ENCODE data around the gene AGAP1.

Gene AGAP1

DNA sequence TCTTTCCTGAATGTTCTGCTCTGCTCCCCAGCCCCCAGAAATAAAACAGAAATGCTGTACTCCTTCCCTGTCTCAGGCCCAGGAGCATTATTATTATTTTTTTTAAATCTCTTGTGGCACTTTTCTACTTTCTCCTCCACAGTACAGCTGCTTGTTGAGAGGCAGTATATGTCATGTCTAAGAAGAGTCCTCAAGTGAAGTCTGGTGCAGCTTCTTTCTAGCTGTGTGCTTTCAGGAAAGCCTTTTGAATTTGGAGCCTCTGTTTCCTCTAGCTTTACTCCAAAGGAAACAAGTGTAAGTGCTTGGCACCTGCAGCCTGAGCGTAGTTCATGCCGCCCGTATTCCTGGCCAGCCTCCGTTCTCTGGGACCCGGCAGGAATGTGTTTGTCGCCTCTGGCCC is 22.4 kb downstream of the AGAP1 start:
- no peak overlapping the region for H3K4me3 ChIP-seq (replicated peaks in 1 of 2; ENCODE audit: low read depth in 2 of 2, low read length in 2 of 2)
- no peak for DNase-seq (ENCODE audit: low read depth in 2 of 2)
- TF ChIP-seq, protein P1, sequence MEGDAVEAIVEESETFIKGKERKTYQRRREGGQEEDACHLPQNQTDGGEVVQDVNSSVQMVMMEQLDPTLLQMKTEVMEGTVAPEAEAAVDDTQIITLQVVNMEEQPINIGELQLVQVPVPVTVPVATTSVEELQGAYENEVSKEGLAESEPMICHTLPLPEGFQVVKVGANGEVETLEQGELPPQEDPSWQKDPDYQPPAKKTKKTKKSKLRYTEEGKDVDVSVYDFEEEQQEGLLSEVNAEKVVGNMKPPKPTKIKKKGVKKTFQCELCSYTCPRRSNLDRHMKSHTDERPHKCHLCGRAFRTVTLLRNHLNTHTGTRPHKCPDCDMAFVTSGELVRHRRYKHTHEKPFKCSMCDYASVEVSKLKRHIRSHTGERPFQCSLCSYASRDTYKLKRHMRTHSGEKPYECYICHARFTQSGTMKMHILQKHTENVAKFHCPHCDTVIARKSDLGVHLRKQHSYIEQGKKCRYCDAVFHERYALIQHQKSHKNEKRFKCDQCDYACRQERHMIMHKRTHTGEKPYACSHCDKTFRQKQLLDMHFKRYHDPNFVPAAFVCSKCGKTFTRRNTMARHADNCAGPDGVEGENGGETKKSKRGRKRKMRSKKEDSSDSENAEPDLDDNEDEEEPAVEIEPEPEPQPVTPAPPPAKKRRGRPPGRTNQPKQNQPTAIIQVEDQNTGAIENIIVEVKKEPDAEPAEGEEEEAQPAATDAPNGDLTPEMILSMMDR (IDR thresholded peaks at IDR 0.05; ENCODE audit: low read depth, low read length), result no peak

DNA sequence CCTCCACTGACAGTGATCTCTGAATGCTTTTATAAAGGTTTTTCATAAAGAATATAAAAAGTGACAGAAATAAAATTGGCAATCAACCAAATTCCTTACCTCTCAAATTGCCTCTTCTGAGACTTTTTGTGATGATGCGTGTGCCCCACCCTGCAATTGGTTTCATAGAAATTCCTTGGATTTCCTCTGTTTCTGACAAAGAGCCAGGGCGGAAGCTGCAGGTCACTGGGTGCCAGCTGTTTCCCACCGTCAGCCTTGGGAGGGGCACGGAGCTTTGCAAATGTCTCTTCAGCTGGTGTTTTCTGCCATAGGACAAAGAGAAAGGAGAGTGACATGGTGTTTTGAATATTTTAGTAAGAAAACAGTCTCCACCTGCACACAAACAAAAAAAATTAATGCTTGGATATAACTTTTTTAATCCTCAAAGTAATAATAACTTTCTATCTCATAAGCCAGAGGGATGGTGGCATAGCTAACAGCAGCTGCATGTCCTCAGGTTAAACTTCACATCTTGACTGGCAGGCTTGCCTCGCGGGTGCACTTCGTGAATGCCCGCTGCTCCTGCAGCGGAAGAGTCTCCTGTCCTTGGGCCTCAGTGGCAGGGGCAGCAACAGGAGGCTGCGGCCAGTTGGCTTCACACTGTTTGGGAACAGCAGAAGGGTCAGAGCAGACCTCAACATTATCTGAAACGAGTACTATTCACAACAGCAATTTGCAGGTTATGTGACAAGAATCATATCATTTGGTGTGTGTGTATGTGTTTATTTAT is 24.7 kb downstream of the AGAP1 start:
- no peak overlapping the region for H3K4me3 ChIP-seq (replicated peaks in 1 of 2; ENCODE audit: low read depth in 2 of 2, low read length in 2 of 2)
- TF ChIP-seq, protein P1 (IDR thresholded peaks at IDR 0.05; ENCODE audit: low read depth, low read length), result no peak
- DNase-seq (ENCODE audit: low read depth in 2 of 2), result peak; percentile 9 to 47

- DNase-seq (ENCODE audit: low read depth in 2 of 2), result no peak
- H3K4me3 ChIP-seq (replicated peaks in 1 of 2; ENCODE audit: low read depth in 2 of 2, low read length in 2 of 2), result no peak overlapping the region
- TF ChIP-seq, protein P1 (IDR thresholded peaks at IDR 0.05; ENCODE audit: low read depth, low read length), result no peak
These were observed 26.9 kb downstream of the AGAP1 start for GRCh38 chr2:235520787-235521186.

DNA sequence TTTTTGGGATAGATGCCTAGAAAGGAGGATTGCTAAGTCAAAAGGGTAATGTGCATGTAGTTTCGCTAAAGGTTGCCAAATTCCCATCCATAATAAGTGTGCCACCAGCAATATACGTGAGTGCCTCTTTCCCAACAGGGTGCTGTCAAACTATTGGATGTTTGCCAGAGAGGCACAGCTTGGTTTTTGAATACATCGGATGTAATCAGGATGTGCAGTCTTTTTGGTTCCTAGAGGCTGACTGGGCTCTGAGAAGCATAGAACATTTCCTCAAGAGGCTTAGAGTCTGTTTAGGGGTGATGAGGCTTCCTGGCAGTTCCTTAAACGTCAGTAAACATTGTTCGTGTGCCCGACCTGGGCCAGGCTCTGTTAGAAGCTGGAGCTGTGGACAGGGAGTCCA is 28.0 kb downstream of the AGAP1 start:
- no peak overlapping the region for H3K4me3 ChIP-seq (replicated peaks in 1 of 2; ENCODE audit: low read depth in 2 of 2, low read length in 2 of 2)
- peak; percentile 50 to 66 for DNase-seq (ENCODE audit: low read depth in 2 of 2)
- TF ChIP-seq, protein P1 (IDR thresholded peaks at IDR 0.05; ENCODE audit: low read depth, low read length), result no peak

- TF ChIP-seq, protein P1 (IDR thresholded peaks at IDR 0.05; ENCODE audit: low read depth, low read length), result no peak
These were observed 29.2 kb downstream of the AGAP1 start for GRCh38 chr2:235523021-235523420.

GRCh38 chr2:235523486-235524150 is 29.8 kb downstream of the AGAP1 start:
- no peak for DNase-seq (ENCODE audit: low read depth in 2 of 2)
- no peak overlapping the region for H3K4me3 ChIP-seq (replicated peaks in 1 of 2; ENCODE audit: low read depth in 2 of 2, low read length in 2 of 2)
- TF ChIP-seq, protein P1 (IDR thresholded peaks at IDR 0.05; ENCODE audit: low read depth, low read length), result no peak

More at GRCh38 chr2:235523021-235523420, 29.2 kb downstream of the AGAP1 start:
- DNase-seq (ENCODE audit: low read depth in 2 of 2), result no peak
- H3K4me3 ChIP-seq (replicated peaks in 1 of 2; ENCODE audit: low read depth in 2 of 2, low read length in 2 of 2), result no peak overlapping the region

Data from cardiac fibroblast (primary cell).